HG03280 (cell line): ENCODE data around the gene SYT1.
A peak's percentile ranks its signal among the peaks of the same experiment; 100 is the strongest.

Experiments
- ATAC-seq: cut with Tn5 transposase; IDR thresholded peaks from one replicate; pipeline ENCODE4 v1.9.1; 2021; ENCODE audit warnings: mild to moderate bottlenecking, moderate library complexity; ENCODE audit not compliant: unreplicated experiment

The SYT1 gene

DNA sequence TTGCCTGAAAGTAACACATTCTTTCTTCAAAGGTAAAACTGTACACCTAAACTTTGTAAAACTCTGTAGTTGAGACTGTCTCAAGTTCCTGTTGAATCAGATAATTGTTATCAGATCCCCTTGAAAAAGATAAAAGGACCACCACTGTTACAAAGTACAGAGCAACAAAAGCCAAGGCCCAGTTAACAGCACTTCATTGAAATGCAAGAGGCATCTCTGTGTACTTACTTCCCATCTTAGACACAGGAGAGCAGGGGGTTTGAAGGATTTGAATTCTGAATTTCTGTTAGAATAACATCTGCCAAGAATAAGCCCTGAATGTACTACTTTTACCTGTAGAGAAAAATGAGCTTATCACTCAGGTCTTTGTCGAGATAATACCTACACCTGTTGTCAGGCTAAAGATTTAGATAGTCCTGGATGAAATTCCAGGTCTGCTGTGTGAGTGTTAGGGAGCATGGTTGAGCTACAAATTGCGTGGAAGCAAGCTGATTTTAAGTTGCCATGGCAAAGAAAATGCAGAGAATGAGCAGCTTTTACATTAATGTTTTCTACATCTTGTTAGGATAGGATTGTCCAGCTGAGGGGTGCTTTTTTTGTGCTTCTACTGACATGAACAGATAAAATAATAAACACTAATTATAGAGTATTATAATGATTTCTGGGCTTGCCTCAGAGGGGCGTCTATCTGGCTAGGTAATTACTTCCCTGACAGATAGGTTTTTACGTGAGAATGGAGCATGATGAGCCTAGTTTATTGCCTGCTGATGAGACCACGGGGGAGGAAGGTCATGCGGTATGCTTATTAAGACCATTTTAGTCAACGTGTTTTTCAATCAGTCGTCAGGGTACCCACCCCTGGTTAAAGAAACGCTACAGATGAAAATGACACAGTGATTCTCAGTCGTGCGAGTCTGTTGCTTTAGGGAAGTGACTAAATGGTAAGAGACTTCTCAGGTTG is 517.0 kb downstream of the SYT1 start:
- ATAC-seq, result no peak

DNA sequence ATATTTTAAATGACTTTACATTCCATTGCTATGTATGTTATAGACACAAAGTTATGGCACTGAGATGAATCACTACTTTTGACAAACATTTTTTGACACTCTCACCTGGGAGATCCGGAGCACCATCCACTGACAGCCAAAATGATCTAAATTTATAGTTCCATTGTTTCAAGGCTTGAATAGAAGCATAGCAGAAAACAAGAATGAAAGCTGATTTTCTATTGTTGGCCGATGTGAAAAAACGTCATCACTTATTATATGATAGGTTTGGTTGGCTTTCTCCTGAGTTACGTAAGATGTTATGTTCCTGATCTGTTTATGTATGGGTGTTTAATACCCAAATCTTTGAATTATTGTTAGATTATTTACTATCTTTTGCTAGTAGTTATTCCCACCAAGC is 520.0 kb downstream of the SYT1 start:
- ATAC-seq, result no peak

DNA sequence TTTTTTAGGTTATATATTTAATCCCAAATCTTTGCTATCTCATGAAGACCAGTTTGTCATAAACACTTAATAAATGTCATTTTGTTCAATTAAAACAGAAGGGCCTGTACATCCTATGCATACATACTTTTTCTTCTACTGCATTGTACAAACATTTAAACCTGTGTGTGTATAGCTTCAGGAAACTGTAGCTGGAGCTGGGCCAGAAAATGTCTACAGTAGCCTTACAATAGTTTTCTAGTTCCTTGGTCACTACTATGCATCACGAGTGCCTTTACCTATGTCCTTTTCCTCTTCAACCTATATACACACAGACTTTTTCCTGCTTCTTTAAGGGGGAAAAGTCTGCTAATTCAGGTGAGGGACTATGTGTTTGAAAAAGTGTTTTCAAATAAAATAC is 523.4 kb downstream of the SYT1 start:
- ATAC-seq, result no peak

DNA sequence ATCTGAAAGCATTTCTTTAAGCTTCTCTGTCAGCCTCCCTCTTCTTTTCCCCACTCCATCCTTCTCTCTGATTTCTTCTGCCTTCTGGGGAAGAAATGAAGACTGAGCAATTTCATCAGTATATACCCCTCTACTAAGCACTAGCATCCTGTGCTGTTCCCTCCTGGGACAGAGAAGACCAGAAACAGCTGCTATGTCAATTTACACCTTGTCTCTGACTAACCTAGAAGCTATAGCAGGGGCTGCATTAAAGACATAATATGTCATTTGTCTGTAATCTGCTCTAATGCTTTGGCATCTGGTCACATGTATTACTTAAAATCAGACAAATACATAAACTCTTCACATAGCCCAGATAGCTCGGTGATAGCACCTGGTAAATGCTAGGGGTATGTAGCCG is 529.3 kb downstream of the SYT1 start:
- ATAC-seq, result no peak

DNA sequence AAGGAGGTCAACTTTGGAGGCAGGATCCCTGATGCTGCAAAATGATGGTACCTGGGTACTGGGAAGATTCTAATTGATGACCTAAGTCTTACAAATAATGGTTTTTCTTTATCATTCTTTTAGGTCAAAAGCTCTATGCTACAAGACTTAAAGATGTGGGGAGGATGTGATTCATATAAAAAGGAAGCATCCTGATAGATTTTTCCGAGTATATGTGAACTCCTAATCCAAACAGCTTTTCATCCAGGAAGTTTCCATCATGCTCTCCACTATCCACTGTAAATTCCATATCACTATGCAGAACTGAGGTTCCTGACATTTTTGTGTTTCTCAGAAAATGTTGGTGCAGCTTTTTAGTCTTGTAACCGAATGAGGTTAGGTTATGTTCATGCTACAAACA is 533.0 kb downstream of the SYT1 start:
- ATAC-seq, result no peak

DNA sequence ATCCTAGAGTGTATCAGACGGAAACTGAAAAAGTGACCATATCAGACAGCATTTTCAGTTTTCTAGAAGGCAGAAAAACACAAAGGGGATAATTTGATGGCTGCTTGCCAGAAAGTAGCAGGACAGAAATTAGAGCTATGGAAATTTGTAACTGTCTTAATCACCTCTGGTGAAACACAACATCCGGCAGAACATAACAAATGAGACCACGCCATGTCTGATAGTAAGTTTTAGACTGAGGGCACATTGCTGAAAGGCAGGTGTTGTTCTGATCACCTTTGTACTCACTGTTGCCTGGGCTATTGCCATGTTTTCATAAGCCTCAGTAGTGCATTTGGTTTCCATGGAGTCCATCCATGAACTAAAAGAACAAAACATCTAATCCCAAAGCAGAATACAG is 535.9 kb downstream of the SYT1 start:
- ATAC-seq, result no peak

DNA sequence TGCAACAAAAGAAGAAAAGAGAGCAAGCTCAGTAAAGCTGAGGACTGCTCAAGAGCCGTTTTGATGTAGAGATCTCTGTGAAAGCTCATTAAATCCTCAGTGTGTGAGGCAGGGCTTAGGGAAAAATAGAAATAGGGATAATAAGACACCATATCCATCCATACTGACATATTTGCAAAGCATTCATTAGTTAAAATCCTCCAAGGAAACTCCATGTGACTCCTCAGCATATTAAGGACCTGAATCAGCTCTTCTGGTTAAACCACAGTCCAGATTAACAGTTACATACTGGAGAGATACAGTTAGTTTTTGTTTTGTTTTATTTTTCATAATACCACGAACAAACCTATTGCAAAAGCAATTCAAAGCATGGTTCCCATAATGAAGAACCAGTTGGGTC is 538.0 kb downstream of the SYT1 start:
- ATAC-seq, result no peak

DNA sequence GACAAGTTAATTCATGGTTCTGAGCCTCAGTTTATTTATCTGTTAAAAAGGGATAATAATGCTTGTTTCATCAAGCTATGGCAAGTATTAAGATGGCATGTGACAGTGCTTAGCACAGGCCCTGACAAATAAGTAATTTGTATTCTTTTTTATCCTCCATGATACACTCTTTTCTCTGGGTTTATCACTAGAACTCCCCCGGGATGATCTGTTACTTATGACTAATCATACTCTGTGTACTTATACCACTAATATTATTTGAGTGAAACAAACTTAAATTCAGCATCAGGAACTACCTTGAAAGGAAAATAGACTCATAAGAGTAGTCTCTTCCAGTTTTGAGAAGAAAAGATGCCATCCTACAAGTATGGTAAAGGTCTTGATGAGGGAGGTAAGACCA is 542.4 kb downstream of the SYT1 start:
- ATAC-seq, result no peak

DNA sequence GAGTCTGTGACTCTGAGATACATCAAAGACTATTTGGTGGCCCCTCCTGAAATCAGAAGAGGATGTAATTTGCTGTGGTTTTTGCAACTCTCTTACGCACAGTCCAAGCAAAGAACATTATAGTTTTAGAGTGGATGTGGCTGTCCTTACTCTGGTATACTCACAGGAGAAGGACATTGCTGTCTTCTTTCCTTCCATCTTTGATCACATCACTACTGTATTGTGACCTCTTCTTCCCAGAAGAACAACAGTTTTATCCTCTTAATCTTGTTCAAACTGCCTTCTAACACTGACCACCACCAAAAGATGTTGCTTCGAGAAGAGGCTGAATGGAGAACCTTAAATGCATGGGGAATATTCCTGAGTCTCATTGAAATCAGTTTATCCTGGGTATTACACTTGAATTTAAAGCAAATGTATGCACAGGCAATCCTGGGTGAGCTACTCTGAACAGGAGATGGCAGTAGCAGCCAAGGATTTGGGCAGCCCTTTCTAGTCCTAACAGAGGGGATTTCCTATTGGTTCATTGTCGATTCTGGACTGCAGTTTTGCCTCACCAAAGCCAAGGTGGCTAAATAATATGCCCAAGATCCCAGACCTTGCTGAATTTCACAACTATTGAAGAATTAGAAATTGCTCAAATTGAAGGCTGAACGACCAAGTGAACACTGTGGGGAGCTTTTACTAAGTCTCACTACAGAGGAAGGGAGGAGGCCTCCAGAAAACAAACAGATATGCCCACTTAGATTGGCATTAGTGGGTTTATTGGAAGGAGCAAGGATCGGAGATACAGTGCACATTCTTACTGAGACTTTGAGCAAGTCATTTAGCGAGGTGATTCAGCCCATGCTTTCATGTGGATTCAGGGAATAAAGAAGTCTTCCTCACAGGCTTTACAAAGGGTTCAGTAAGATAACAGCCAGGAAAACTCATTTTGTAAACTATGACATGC is 543.4 kb downstream of the SYT1 start:
- peak; percentile 73 for ATAC-seq

DNA sequence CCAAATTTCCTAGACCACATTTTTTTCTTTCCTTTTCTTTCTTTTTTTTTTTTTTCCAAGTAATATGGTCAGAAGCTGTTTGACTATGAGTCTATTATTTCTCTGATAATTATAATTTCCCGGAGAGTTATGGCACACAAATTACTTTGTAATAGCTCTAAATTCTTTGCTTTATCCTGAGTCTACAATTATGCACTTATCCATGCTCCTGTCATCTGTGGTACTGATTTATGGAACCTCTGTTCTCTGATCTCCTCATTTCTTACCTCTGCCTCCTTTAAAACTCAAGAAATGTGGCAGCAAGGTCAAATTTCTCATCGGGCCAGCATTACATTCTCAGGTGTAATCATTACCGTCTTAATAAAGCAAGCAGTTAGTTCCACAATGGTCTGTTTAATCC is 544.1 kb downstream of the SYT1 start:
- ATAC-seq, result no peak

DNA sequence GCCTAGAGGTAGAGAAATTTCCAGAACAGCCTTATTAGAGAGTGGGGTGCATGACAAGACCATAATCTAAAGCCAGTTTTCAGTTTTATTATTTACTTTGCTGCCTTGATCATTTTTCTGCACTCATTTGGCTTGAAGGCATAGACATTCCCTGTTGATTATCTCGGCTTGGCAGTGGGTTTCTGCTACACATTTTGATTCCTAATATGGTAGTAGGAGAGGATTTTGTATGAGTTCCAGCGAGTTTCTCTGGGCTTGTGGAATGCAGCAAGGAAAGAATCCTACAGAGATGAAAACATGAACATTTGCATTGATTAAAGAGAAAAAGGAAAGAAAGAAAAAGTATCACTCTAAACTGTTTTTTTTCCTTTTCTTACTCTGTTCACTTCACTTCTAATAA is 545.0 kb downstream of the SYT1 start:
- ATAC-seq, result no peak

DNA sequence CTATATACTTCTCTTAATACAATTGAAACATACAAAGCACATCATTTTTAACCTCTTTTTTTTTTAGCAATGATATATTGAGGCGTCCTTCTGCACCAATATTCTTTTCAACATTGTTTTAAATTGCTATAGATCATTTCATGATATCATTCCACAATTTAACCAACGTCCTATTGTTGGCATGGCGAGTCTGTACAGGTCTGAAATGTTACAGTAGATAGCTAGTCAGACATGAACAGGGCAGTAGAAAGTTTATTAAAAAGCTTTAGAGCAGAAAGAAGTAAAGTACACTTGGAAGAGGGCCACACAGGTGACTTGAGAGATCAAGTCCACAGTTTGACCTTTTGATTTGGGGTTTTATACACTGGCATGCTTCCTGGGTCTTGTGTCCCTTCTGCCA is 547.2 kb downstream of the SYT1 start:
- no peak for ATAC-seq

DNA sequence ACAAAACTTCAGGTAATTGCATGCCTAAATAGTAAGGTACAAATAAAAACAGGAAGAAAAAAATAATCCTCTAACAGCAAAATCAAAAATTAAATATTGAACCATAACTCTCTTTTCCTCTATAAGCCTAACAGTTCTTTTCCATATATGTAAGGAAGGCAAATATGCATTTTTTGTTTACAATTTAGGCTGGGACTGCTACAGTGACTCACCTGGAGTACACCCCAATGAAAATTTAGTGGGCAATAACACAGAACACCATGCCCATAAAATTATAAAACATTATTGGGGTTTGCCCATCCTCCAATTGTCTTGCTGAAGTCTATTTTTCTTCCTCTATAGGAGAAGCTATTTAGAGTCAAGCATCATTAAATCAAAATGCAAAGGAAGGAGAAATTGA is 549.2 kb downstream of the SYT1 start:
- no peak for ATAC-seq

DNA sequence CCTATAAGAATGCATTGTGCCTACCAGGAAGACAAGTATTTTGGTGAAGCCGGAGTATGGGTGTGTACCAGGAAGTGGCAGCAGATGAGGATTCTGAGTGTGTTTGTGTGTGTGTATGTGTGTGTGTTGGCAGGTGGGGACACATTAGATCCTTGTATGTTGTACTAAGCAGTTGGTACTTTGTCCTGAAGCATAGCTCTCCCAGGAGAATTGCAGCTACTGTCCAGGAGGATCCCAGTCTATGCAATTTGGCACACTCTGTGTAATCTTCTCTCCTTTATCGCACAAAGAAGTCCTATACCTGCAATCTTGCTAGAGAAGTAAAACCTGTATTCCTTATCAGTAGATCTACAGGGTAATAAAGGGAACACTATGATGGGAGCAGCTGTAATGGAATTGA is 549.7 kb downstream of the SYT1 start:
- ATAC-seq, result no peak

DNA sequence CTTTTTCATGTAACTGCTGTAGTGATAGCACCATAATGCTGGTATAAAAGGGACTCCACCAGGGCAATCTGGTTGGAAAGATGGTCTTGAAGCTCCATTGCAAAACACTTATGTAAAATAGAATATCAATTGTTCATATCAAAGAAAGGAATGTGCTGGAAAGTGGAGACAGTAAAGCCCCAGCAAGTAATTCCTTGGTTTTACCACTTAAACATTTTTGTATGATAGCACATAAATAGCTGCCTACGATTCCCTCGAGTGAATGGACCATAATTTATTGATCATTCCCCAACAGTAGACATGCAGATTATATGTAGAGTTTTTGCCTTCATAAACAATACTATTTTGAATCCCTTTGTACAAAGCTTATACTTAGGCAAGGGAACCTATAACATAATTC is 550.7 kb downstream of the SYT1 start:
- no peak for ATAC-seq

DNA sequence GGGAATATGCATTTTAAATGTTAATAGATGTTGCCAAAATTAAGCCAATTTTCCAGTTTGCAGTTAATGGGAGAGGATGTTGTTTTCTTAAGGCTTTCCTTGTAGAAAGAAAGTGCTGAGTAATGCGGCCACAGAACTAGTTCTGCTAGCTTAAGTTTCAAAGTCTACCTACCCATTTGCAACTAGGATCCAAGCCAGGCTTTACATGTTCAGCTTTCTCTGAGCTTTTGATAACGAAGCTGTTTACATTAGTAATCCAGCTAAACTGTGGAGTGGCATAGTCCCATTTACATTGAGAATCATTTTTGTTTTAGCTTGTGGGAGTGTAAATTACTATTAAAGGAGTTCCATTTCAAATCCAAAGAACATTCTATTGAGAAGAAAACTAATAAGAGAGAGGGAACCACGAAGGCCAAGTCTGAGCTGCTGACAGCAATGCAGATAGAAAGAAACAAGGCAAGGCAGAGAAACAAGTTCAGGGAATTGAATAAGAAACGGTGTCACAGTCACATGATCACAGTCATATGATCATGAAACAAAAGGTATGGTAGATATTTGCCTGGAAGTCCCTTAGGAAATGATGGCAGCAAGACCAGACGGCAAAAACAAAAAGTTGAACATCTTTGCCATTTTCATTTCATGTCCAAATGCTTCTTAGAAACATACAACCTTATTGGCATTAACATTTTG is 551.3 kb downstream of the SYT1 start:
- ATAC-seq, result no peak

DNA sequence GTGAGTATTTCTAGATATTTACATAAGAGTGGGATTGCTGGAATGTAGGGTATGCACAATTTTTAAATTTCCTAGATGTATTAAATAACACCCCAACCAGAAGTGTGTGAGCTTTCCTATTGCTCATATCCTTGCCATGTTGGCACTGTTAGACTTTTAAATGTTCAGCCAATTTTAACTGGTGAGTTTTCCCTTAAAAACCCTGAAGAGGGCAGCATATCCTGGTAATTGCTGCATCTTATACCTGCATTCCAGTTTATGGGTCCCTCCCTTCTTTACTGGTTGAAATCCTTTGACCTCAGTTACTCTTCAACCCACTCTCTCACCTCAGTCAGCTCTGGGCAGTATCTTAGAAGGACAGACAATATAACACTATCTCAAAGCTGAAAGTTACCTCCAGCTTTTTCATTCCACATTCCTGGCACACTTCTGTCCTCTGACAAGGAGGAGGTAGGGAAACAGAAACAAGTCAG is 555.6 kb downstream of the SYT1 start:
- no peak for ATAC-seq

DNA sequence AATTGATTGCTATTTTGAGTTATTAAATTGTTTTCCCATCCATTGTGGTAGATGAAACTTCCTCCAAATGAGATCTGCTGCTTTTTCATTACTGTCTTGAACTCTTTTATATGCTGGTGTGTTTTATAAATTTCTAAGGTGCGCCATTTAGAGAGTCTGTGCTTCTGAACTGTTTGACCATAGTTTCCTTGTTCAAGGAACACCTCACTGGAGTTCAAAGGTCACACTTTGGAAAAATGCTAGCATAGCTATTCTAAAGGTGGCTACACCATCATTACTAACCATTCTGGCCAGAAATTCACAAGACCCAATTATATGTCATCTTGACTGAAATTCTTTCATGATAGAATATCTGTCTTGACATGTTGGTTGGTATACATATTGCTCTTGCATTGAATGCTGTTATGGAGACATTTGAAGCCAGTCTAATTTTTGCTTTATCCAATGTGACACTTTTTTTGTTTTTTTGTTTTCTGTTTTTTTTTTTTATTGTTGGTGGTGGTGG is 556.7 kb downstream of the SYT1 start:
- ATAC-seq, result no peak

DNA sequence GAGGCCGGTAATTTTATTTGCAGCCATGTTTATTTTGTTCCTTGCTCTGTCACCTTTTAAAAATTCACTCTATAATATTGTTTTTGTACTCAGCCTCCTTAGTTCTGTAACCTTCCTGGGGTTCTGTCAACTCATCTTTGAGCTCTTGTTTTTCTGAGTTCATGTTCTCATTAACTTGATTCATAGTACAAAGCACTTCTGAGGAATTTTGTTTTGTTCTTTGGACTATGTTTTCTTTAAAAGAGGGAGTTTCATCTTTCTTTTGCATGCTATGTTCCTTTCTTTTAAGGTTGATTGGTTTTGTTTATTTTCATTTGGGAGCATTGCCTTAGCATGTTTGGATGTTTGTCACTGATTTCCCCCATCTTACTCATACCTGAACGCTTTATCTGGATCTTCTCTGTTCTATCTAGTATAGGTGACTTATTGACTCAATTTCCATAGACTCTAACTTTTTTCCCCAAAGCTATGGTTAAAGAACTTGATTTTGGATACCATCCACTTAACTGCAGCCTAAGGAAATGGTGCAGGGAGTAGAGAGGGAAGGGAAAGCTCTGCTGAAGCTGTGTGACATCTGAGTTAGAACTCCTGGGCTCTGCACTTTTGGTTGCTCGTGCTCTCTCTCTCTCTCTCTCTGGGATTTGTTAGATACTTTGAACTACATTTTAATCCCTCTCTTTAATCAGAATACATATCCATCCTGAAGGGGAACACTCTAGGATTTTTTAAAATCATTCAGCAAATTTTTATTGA is 557.7 kb downstream of the SYT1 start:
- ATAC-seq, result no peak

DNA sequence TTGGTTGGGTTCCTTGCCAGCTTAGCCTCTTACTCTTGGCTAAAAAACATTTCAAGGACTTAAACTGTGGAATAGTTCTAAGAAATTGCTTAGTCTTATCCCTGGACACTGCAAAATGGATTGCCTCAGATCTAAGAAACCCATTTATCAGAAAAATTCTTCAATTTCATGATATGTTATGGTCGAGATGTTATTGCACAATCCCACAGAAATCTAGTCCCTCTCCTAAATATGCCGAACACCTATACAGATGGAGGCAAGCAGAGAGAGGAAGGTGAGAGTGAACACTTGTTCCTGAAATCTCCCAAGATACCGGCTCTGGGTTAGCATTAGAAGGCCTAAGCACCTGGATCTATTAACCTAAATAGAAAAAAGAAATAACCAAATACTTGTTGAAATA is 559.0 kb downstream of the SYT1 start:
- no peak for ATAC-seq
